Measurements from ENCODE around the gene UBFD1. TPM values are rescaled to one million over a fixed set of nuclear protein-coding genes. Genes with fewer than 3 reads are reported as not detected.
"Not testable (repeated sequence)": the region's sequence is repeated elsewhere in the genome, so short reads cannot be mapped to it uniquely, and the experiment has no call there.

The UBFD1 gene
- total RNA-seq, 6 donors from 2014 or later, result 30.2 to 145 (median 62.8) TPM

- H3K27me3 ChIP-seq, result no peaks in the 10 kb centered on the region
- H3K27ac ChIP-seq, result no peak overlapping the region
- WGBS, 2 donors, result 79 to 85% methylated on average over 6 of the region's 6 CpGs
- H3K36me3 ChIP-seq, result peaks cover 0 to 61% (median 27%) of the 10 kb centered on the region in 4 donors
- H3K9me3 ChIP-seq, result no peaks in the 10 kb centered on the region
- no peak overlapping the region for H3K4me3 ChIP-seq
- H3K4me1 ChIP-seq, result no peaks in the 10 kb centered on the region
- TF ChIP-seq EP300 (IDR thresholded peaks at IDR 0.05), result no peak
- no peak for TF ChIP-seq POLR2AphosphoS5 (IDR thresholded peaks at IDR 0.05)
- no peak for TF ChIP-seq CTCF (IDR thresholded peaks at IDR 0.05)
- no peak for TF ChIP-seq POLR2A (IDR thresholded peaks at IDR 0.05)
- DNase-seq (no peak), ATAC-seq (ENCODE audit: low FRiP score in 2 of 2) (no peak)
Observed at GRCh38 chr16:23607726-23608125, 50.2 kb downstream of the UBFD1 start.

- H3K9me3 ChIP-seq, result no peaks in the 10 kb centered on the region
- ATAC-seq (ENCODE audit: low FRiP score in 2 of 2) (no peak), DNase-seq (no peak)
- no peaks in the 10 kb centered on the region for H3K4me1 ChIP-seq
- H3K36me3 ChIP-seq, result peaks cover 0 to 61% (median 25%) of the 10 kb centered on the region in 4 donors
- no peak for TF ChIP-seq CTCF (IDR thresholded peaks at IDR 0.05)
- no peak for TF ChIP-seq POLR2AphosphoS5 (IDR thresholded peaks at IDR 0.05)
- no peak for TF ChIP-seq EP300 (IDR thresholded peaks at IDR 0.05)
- no peak for TF ChIP-seq POLR2A (IDR thresholded peaks at IDR 0.05)
- H3K27ac ChIP-seq, result no peak overlapping the region
- no peaks in the 10 kb centered on the region for H3K27me3 ChIP-seq
- no peak overlapping the region for H3K4me3 ChIP-seq
- 65% methylated on average over 4 of the region's 4 CpGs for WGBS, 2 donors
Observed at GRCh38 chr16:23608194-23608593, 50.7 kb downstream of the UBFD1 start.

GRCh38 chr16:23609929-23610328 is 52.4 kb downstream of the UBFD1 start:
- Histone ChIP-seq H3K9me3 (no peaks in the 10 kb centered on the region), H3K36me3 (peaks cover 0 to 56% (median 19%) of the 10 kb centered on the region in 4 donors), H3K27ac (no peak overlapping the region), H3K4me3 (no peak overlapping the region), H3K27me3 (no peaks in the 10 kb centered on the region), H3K4me1 (no peaks in the 10 kb centered on the region)
- 88 to 100% methylated on average over 1 of the region's 1 CpG for WGBS, 2 donors
- no peak for DNase-seq
- TF ChIP-seq POLR2A (IDR thresholded peaks at IDR 0.05), result no peak
- no peak for TF ChIP-seq POLR2AphosphoS5 (IDR thresholded peaks at IDR 0.05)
- TF ChIP-seq CTCF (IDR thresholded peaks at IDR 0.05), result no peak
- TF ChIP-seq EP300 (IDR thresholded peaks at IDR 0.05), result no peak
- no peak for ATAC-seq (ENCODE audit: low FRiP score in 2 of 2)

GRCh38 chr16:23610905-23611304 is 53.4 kb downstream of the UBFD1 start:
- H3K9me3 ChIP-seq; H3K4me1 ChIP-seq; H3K4me3 ChIP-seq; ATAC-seq (ENCODE audit: low FRiP score in 2 of 2); H3K27me3 ChIP-seq; H3K27ac ChIP-seq; DNase-seq: not testable (repeated sequence)
- WGBS, 2 donors, result 86 to 99% methylated on average over 6 of the region's 6 CpGs
- H3K36me3 ChIP-seq, result peaks cover 0 to 47% (median 16%) of the 10 kb centered on the region in 4 donors

GRCh38 chr16:23611936-23612335 is 54.4 kb downstream of the UBFD1 start:
- no peak for DNase-seq
- peaks cover 0 to 45% (median 15%) of the 10 kb centered on the region in 4 donors for H3K36me3 ChIP-seq
- no peak for TF ChIP-seq POLR2A (IDR thresholded peaks at IDR 0.05)
- no peak for TF ChIP-seq CTCF (IDR thresholded peaks at IDR 0.05)
- TF ChIP-seq EP300 (IDR thresholded peaks at IDR 0.05), result no peak
- no peak for TF ChIP-seq POLR2AphosphoS5 (IDR thresholded peaks at IDR 0.05)
- ATAC-seq (ENCODE audit: low FRiP score in 2 of 2), result no peak
- no peak overlapping the region for H3K27ac ChIP-seq
- WGBS, 2 donors, result 98 to 100% methylated on average over 3 of the region's 3 CpGs
- H3K4me3 ChIP-seq, result no peak overlapping the region
- no peaks in the 10 kb centered on the region for H3K4me1 ChIP-seq
- H3K9me3 ChIP-seq, result no peaks in the 10 kb centered on the region
- no peaks in the 10 kb centered on the region for H3K27me3 ChIP-seq

All from upper lobe of left lung (tissue), 6 donors.